Activated CD4-positive, alpha-beta T cell treated with anti-CD3 and anti-CD28 coated beads, Interleukin-2, amount 50 U/mL, for 24 hours (primary cell): Measurements from ENCODE around the gene CARD11.

Source experiments
- DNase-seq, 2 donors: peaks; one replicate each; pipeline ENCODE4 v3.0.0-alpha.2; 2020; ENCODE audit warnings: low read depth in 1 of 2, low spot score in 1 of 2

Gene CARD11

DNA sequence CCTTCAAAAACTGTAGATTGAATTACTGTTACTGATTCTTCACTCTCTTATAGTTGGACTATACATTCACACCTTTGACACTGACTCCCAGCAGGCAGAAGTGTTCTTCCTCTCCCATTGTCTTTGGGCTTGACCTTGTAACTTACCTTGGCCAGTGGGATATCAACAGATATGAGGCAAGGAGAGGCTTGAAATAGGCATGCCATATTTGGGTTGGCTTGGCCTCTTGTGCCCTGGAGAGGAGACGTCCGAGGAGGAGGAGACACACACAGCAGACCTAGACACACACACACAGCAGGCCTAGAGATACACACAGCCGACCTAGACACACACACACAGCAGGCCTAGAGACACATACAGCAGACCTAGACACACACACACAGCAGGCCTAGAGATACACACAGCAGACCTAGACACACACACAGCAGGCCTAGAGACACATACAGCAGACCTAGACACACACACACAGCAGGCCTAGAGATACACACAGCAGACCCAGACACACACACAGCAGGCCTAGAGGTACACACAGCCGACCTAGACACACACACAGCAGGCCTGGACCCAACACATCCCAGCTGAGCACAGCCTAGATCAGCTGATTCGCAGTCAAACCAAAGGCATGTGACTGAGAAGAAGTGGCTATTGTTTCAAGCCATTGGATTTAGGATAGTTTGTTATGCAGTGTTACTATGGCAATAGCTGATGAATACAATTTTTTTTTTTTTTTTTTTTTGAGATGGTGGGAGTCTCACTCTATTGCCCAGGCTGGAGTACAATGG is 187.1 kb downstream of the CARD11 start:
- DNase-seq = no peak
